WTC11 (cell line): Measurements from ENCODE around the gene ANKMY1. TPM values are rescaled to one million over a fixed set of nuclear protein-coding genes. Genes with fewer than 3 reads are reported as not detected.
A peak's percentile ranks its signal among the peaks of the same experiment; 100 is the strongest.

Experiments
- AR ChIP-seq: fragments of 250-450 bp; sonication (Bioruptor Pico); IDR thresholded peaks from 2 replicates; pipeline ENCODE4 v1.9.0; 2021; ENCODE audit warnings: mild to moderate bottlenecking
- ARID4B ChIP-seq: sonication (generic); formaldehyde crosslinking; IDR thresholded peaks from 2 replicates; pipeline ENCODE4 v1.8.0; 2023; ENCODE audit warnings: missing genetic modification reagents, mild to moderate bottlenecking, borderline replicate concordance
- ATF3 ChIP-seq: sonication (generic); formaldehyde crosslinking; conservative IDR thresholded peaks from 2 replicates; pipeline ENCODE4 v1.8.1; 2022; ENCODE audit warnings: mild to moderate bottlenecking, missing genetic modification reagents
- E2F5 ChIP-seq: sonication (generic); formaldehyde crosslinking; IDR thresholded peaks from 2 replicates; pipeline ENCODE4 v1.8.1; 2022; ENCODE audit warnings: mild to moderate bottlenecking, moderate library complexity, missing genetic modification reagents
- FOXJ3 ChIP-seq: sonication (generic); formaldehyde crosslinking; IDR thresholded peaks from 2 replicates; pipeline ENCODE4 v1.9.0; 2021; ENCODE audit warnings: missing genetic modification reagents, mild to moderate bottlenecking, borderline replicate concordance
- FOXP1 ChIP-seq: sonication (generic); formaldehyde crosslinking; IDR thresholded peaks from 2 replicates; pipeline ENCODE4 v1.8.0; 2022; ENCODE audit warnings: missing genetic modification reagents, mild to moderate bottlenecking, moderate library complexity, borderline replicate concordance
- FOXP4 ChIP-seq: sonication (generic); formaldehyde crosslinking; IDR thresholded peaks from 2 replicates; pipeline ENCODE4 v1.8.0; 2022; ENCODE audit warnings: mild to moderate bottlenecking, missing genetic modification reagents
- GABPB1 ChIP-seq: sonication (generic); formaldehyde crosslinking; IDR thresholded peaks from 2 replicates; pipeline ENCODE4 v1.8.1; 2023; ENCODE audit warnings: mild to moderate bottlenecking, missing genetic modification reagents
- GTF2I ChIP-seq: fragments of 250-450 bp; sonication (Bioruptor Pico); conservative IDR thresholded peaks from 2 replicates; pipeline ENCODE4 v1.4.0; 2021; ENCODE audit warnings: mild to moderate bottlenecking
- HMGXB4 ChIP-seq: sonication (generic); formaldehyde crosslinking; IDR thresholded peaks from 2 replicates; pipeline ENCODE4 v1.8.1; 2023; ENCODE audit warnings: mild to moderate bottlenecking, moderate library complexity, missing genetic modification reagents
- IRF1 ChIP-seq: sonication (generic); formaldehyde crosslinking; IDR thresholded peaks from 2 replicates; pipeline ENCODE4 v1.8.0; 2023; ENCODE audit warnings: missing genetic modification reagents
- IRF2 ChIP-seq: sonication (generic); formaldehyde crosslinking; IDR thresholded peaks from 2 replicates; pipeline ENCODE4 v1.8.0; 2022; ENCODE audit warnings: low read depth, missing genetic modification reagents, borderline replicate concordance
- NFE2L1 ChIP-seq: sonication (generic); formaldehyde crosslinking; IDR thresholded peaks from 2 replicates; pipeline ENCODE4 v1.8.1; 2023; ENCODE audit warnings: missing genetic modification reagents
- NR2C2 ChIP-seq: sonication (generic); formaldehyde crosslinking; IDR thresholded peaks from 2 replicates; pipeline ENCODE4 v1.8.0; 2022; ENCODE audit warnings: mild to moderate bottlenecking, missing genetic modification reagents
- RORB ChIP-seq: fragments of 250-450 bp; sonication (Bioruptor Pico); IDR thresholded peaks from 2 replicates; pipeline ENCODE4 v1.9.0; 2021; ENCODE audit warnings: mild to moderate bottlenecking
- USF1 ChIP-seq: sonication (generic); formaldehyde crosslinking; IDR thresholded peaks from 2 replicates; pipeline ENCODE4 v1.8.0; 2022; ENCODE audit warnings: mild to moderate bottlenecking, missing genetic modification reagents
- ZBTB21 ChIP-seq: sonication (generic); formaldehyde crosslinking; IDR thresholded peaks from 2 replicates; pipeline ENCODE4 v1.8.1; 2023; ENCODE audit warnings: mild to moderate bottlenecking, missing genetic modification reagents, borderline replicate concordance
- ZNF121 ChIP-seq: sonication (generic); formaldehyde crosslinking; IDR thresholded peaks from 2 replicates; pipeline ENCODE4 v1.8.0; 2023; ENCODE audit warnings: missing genetic modification reagents
- ZNF219 ChIP-seq: sonication (generic); formaldehyde crosslinking; IDR thresholded peaks from 2 replicates; pipeline ENCODE4 v1.8.0; 2023; ENCODE audit warnings: missing genetic modification reagents, mild to moderate bottlenecking, borderline replicate concordance
- ZNF281 ChIP-seq: sonication (generic); formaldehyde crosslinking; IDR thresholded peaks from 2 replicates; pipeline ENCODE4 v1.8.0; 2023; ENCODE audit warnings: mild to moderate bottlenecking, missing genetic modification reagents
- ZNF317 ChIP-seq: sonication (generic); formaldehyde crosslinking; IDR thresholded peaks from 2 replicates; pipeline ENCODE4 v1.8.1; 2023; ENCODE audit warnings: low read depth, mild to moderate bottlenecking, moderate library complexity, missing genetic modification reagents, borderline replicate concordance
- ZNF671 ChIP-seq: fragments of 250-450 bp; sonication (Bioruptor Pico); IDR thresholded peaks from 2 replicates; pipeline ENCODE4 v1.8.0; 2021; ENCODE audit warnings: mild to moderate bottlenecking
- total RNA-seq: library from RNA; stranded (reverse); gene quantifications from 3 replicates; pipeline ENCODE4 v1.2.3, GENCODE V29; 2021

ANKMY1 gene
- total RNA-seq, 1 experiment from 2014 or later = 4.6 TPM

- TF ChIP-seq NR2C2 (0 out of 2 replicates have a peak, but pooled peaks have one; percentile 34), ZNF317 (CRISPR knock-in tag) (no peak), GTF2I (no peak), ZNF281 (CRISPR knock-in tag) (0 out of 2 replicates have a peak, but pooled peaks have one; percentile 51), RORB (CRISPR knock-in tag) (no peak), HMGXB4 (no peak; the same call in 1 of the 2 replicates), GABPB1 (peak; percentile 75), ZNF671 (CRISPR knock-in tag) (no peak), USF1 (peak; percentile 42; the same call in 1 of the 2 replicates), E2F5 (CRISPR knock-in tag) (0 out of 2 replicates have a peak, but pooled peaks have one; percentile 17), AR (no peak), FOXP4 (CRISPR knock-in tag) (peak; percentile 88), IRF2 (CRISPR knock-in tag) (0 out of 2 replicates have a peak, but pooled peaks have one; percentile 42), FOXJ3 (CRISPR knock-in tag) (no peak), ZBTB21 (peak; percentile 59; the same call in 1 of the 2 replicates), ATF3 (no peak), ZNF121 (no peak), ARID4B (CRISPR knock-in tag) (0 out of 2 replicates have a peak, but pooled peaks have one; percentile 57), FOXP1 (peak; percentile 83), IRF1 (peak; percentile 73; the same call in 1 of the 2 replicates), ZNF219 (CRISPR knock-in tag) (no peak), NFE2L1 (CRISPR knock-in tag) (peak; percentile 91; the same call in 1 of the 2 replicates)
Measured at GRCh38 chr2:240560084-240560479, 2.3 kb upstream of the ANKMY1 start, which contains the start of gene DUSP28 (continued).
